ENCODE measurements around the gene CCNC. TPM values are rescaled to one million over a fixed set of nuclear protein-coding genes. Genes with fewer than 3 reads are reported as not detected.

The CCNC gene
- total RNA-seq, 4 donors from 2014 or later: 27.4 to 50.7 (median 45.1) TPM

Small RNA genes within 50 kb of the gene (small RNA-seq; reads per million reads assigned to genes)
- 0 reads per million in 3 donors for gene RF00019

Other genes with a start within 250 kb of the CCNC start
- gene FAXC, start 219.0 kb downstream of the CCNC start, total RNA-seq: 10 to 100 TPM; 22.2 to 44.7 (median 41.8) TPM
- gene COQ3, start 174.5 kb downstream of the CCNC start, total RNA-seq: 1 to 10 TPM; 3.4 to 9.1 (median 6.1) TPM
- gene PNISR, start 143.4 kb downstream of the CCNC start, total RNA-seq: 100 to 1,000 TPM in 1 of 4 donors, 10 to 100 TPM in 3; 45.6 to 115 (median 57.4) TPM
- 10 to 100 TPM; 11.8 to 35.7 (median 17.1) TPM for gene USP45, start 53.2 kb downstream of the CCNC start, total RNA-seq
- not detected for gene PRDM13, start 38.2 kb upstream of the CCNC start, total RNA-seq

All from esophagus muscularis mucosa (tissue), 4 donors.